Endothelial cell of umbilical vein (primary cell): Measurements from ENCODE around the gene TRPM8. TPM values are rescaled to one million over a fixed set of nuclear protein-coding genes. Genes with fewer than 3 reads are reported as not detected.

Experiments
- BruUV-seq: library from RNA; stranded (reverse); fragments of 400-500 nt; replicated peaks from 2 replicates; lab custom pipeline; 2021; lab: Mats Ljungman, UMichigan
- CTCF ChIA-PET: fragments of 300-600, 350-600 bp; sonication (Branson Sonifier 250); formaldehyde crosslinking; loops from one replicate; lab custom pipeline; 2021; ENCODE audit warnings: antibody characterized with exemption, inconsistent platforms; lab: Charles Lee
- POLR2A ChIA-PET: fragments of 300-600, 350-600 bp; sonication (Branson Sonifier 250); formaldehyde crosslinking; loops from one replicate; lab custom pipeline; 2021; ENCODE audit warnings: antibody characterized with exemption, inconsistent platforms; lab: Charles Lee
- DNase-seq: peaks from one replicate; pipeline ENCODE4 v3.0.0-alpha.2; 2011; ENCODE audit warnings: low read depth, low spot score
- FAIRE-seq: peaks from 2 replicates; lab custom pipeline; 2011; peaks lifted over from hg19 to GRCh38; lab: Jason Lieb, UNC
- H2AFZ ChIP-seq: 2 replicates; pipeline ENCODE4 v1.6.0; 2012; ENCODE audit warnings: low read depth, low read length, control low read depth, inconsistent platforms
- H3K27ac ChIP-seq: 2 replicates; pipeline ENCODE4 v1.5.1; 2011; ENCODE audit warnings: low read depth, mild to moderate bottlenecking, control low read depth, low read length, moderate library complexity; ENCODE audit not compliant: insufficient read depth
- H3K27me3 ChIP-seq, 2 experiments: 2 replicates each; pipeline versions ENCODE4 v1.6.0 to v1.6.1; 2011; ENCODE audit warnings: low read length in 2 of 2, mixed read lengths in 1 of 2; ENCODE audit not compliant: control insufficient read depth in 2 of 2, insufficient read depth in 2 of 2
- H3K36me3 ChIP-seq, 2 experiments: 2 replicates in 1 of 2; 3 replicates in 1 of 2; pipeline ENCODE4 v1.5.1; 2011; ENCODE audit warnings: low read length in 2 of 2, mild to moderate bottlenecking in 1 of 2, moderate library complexity in 1 of 2; ENCODE audit not compliant: control insufficient read depth in 2 of 2, insufficient read depth in 2 of 2; ENCODE audit errors: extremely low read depth in 1 of 2
- H3K4me1 ChIP-seq: 3 replicates; pipeline ENCODE4 v1.5.1; 2011; ENCODE audit warnings: mild to moderate bottlenecking, low read length; ENCODE audit not compliant: control insufficient read depth, insufficient read depth; ENCODE audit errors: extremely low read depth
- H3K4me2 ChIP-seq: 2 replicates; pipeline ENCODE4 v1.6.1; 2011; ENCODE audit warnings: low read length, control low read depth, mixed read lengths; ENCODE audit not compliant: insufficient read depth
- H3K4me3 ChIP-seq, 3 experiments: fragments of 200-600 bp in 1 of 3; sonication (generic), shearing (Covaris generic) in 1 of 3; replicated peaks in 1 of 3; 2 replicates each; pipeline ENCODE4 v1.5.1; 2011 to 2016; ENCODE audit warnings: control low read depth in 3 of 3, low read length in 3 of 3, mild to moderate bottlenecking in 2 of 3, inconsistent platforms in 1 of 3, low read depth in 1 of 3, moderate library complexity in 1 of 3; ENCODE audit not compliant: insufficient read depth in 1 of 3
- H3K79me2 ChIP-seq: 2 replicates; pipeline ENCODE4 v1.6.0; 2012; ENCODE audit warnings: low read length, inconsistent platforms; ENCODE audit not compliant: control insufficient read depth, insufficient read depth
- H3K9ac ChIP-seq: replicated peaks from 2 replicates; pipeline ENCODE3; 2011; ENCODE audit warnings: low read length, control low read depth; ENCODE audit not compliant: insufficient read depth; ENCODE audit errors: extremely low read depth
- H3K9me1 ChIP-seq: replicated peaks from 3 replicates; pipeline ENCODE4 v1.6.0; 2011; ENCODE audit warnings: mild to moderate bottlenecking, low read length; ENCODE audit not compliant: control insufficient read depth, insufficient read depth; ENCODE audit errors: extremely low read depth
- H3K9me3 ChIP-seq: replicated peaks from 2 replicates; pipeline ENCODE4 v1.5.1; 2012; ENCODE audit warnings: low read length, inconsistent platforms; ENCODE audit not compliant: control insufficient read depth, insufficient read depth
- H4K20me1 ChIP-seq: replicated peaks from 2 replicates; pipeline ENCODE3; 2011; ENCODE audit warnings: mild to moderate bottlenecking, low read length; ENCODE audit not compliant: control insufficient read depth, insufficient read depth; ENCODE audit errors: extremely low read depth
- EZH2 ChIP-seq: IDR thresholded peaks from 2 replicates; pipeline ENCODE4 v1.6.1; 2012; ENCODE audit warnings: borderline replicate concordance, low read depth, mild to moderate bottlenecking, moderate library complexity, low read length, inconsistent platforms; ENCODE audit not compliant: severe bottlenecking
- FOS ChIP-seq: IDR thresholded peaks from 2 replicates; pipeline ENCODE4 v1.6.1; 2011; ENCODE audit warnings: mild to moderate bottlenecking, low read length, moderate library complexity, borderline replicate concordance; ENCODE audit not compliant: insufficient read depth
- GATA2 ChIP-seq: IDR thresholded peaks from 2 replicates; pipeline ENCODE4 v1.7.0; 2011; ENCODE audit warnings: low read depth, mild to moderate bottlenecking, moderate library complexity, mixed read lengths, low read length; ENCODE audit not compliant: insufficient read length, insufficient read depth
- JUN ChIP-seq: IDR thresholded peaks from 2 replicates; pipeline ENCODE4 v1.6.1; 2011; ENCODE audit warnings: borderline replicate concordance, low read depth; ENCODE audit not compliant: insufficient read length, insufficient read depth
- MYC ChIP-seq: IDR thresholded peaks from one replicate; pipeline ENCODE4 v1.6.1; 2011; ENCODE audit warnings: mild to moderate bottlenecking, low read depth, low read length
- POLR2A ChIP-seq: IDR thresholded peaks from 2 replicates; pipeline ENCODE4 v1.6.1; 2012; ENCODE audit warnings: low read depth, mild to moderate bottlenecking, control low read depth, low read length
- POLR2AphosphoS5 ChIP-seq: IDR thresholded peaks from 2 replicates; pipeline ENCODE4 v1.6.1; 2012; ENCODE audit warnings: low read depth, mild to moderate bottlenecking, control low read depth, low read length, moderate library complexity; ENCODE audit not compliant: insufficient read depth
- dilution Hi-C: fragments of 300-500 bp; cut with MboI; formaldehyde crosslinking; loops from one replicate; pipeline ENCODE4 v1.15.0; 2019; ENCODE audit warnings: low sequenced_read_pairs; ENCODE audit not compliant: extremely low pct_ligation_motif_present
- intact Hi-C: fragments of 100-400 bp; cut with micrococcal nuclease; formaldehyde crosslinking; loops from one replicate; pipeline ENCODE4 v1.10.0; 2022
- polyA plus RNA-seq, 4 experiments: library from polyadenylated mRNA; depleted of rRNA in 3 of 4; stranded (reverse) in 3 of 4; unstranded in 1 of 4; fragments of >200 nt; gene quantifications; 2 replicates each; pipeline versions ENCODE4 v1.2.1 to v1.2.3, GENCODE V29; 2011 to 2012; ENCODE audit warnings: missing spikeins in 1 of 4
- total RNA-seq: library from RNA; stranded (reverse); gene quantifications from 2 replicates; pipeline ENCODE4 v1.2.3, GENCODE V29; 2021
- TF ChIP-seq, protein P1 (sequence below), 2 donors: IDR thresholded peaks; 1 replicate in 1 of 2; 2 replicates in 1 of 2; pipeline ENCODE4 v1.5.1; 2011; ENCODE audit warnings: low read length in 2 of 2, mild to moderate bottlenecking in 2 of 2, moderate library complexity in 2 of 2, control low read depth in 1 of 2, inconsistent platforms in 1 of 2, low read depth in 1 of 2; ENCODE audit not compliant: insufficient read depth in 1 of 2; ENCODE audit errors: extremely low read depth in 1 of 2
- TF ChIP-seq, protein P2 (sequence below): IDR thresholded peaks from 2 replicates; pipeline ENCODE4 v1.6.1; 2011; ENCODE audit not compliant: insufficient read depth, insufficient read length

TRPM8 gene
- total and polyA plus RNA-seq, 2 donors (not counting 3 experiments of a cell fraction or from before 2014, with no cell fraction given) = not detected

DNA sequence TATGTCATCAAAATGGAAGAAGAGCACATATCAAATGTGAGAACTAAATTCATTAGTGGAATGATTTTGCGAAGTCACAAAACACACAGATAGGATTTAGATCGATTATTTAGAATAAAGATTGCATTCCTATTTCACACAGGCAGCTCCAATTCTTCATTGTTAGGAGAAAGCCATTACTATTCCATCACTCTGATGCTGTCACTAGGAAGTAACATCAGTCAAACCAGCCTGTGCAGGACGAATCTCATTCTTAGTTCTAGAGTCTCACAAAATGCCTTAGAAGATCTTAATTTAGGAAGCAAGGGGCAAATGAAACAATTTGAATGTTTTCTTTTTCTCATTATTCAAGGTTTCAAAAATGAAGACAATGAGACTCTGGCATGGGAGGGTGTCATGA, 89.3 kb downstream of the TRPM8 start:
- Histone ChIP-seq H3K27me3 (peaks cover 0 to 8% of the 10 kb centered on the region in 2 experiments), H3K36me3 (no peaks in the 10 kb centered on the region), H3K4me3 (no peak overlapping the region), H3K27ac (no peak overlapping the region), H3K79me2 (no peaks in the 10 kb centered on the region), H4K20me1 (no peaks in the 10 kb centered on the region), H3K4me1 (no peaks in the 10 kb centered on the region), H3K9me3 (no peaks in the 10 kb centered on the region), H3K9me1 (no peaks in the 10 kb centered on the region), H3K9ac (no peak overlapping the region), H2AFZ (no peak overlapping the region), H3K4me2 (no peak overlapping the region)
- no TSS peak for BruUV-seq
- POLR2A ChIA-PET = no interaction called here
- intact Hi-C loops = no loop called here
- no peak for DNase-seq
- FAIRE-seq = no peak
- CTCF ChIA-PET = no interaction called here
- dilution Hi-C loops = no loop called here
- TF ChIP-seq FOS = no peak
- no peak for TF ChIP-seq MYC

DNA sequence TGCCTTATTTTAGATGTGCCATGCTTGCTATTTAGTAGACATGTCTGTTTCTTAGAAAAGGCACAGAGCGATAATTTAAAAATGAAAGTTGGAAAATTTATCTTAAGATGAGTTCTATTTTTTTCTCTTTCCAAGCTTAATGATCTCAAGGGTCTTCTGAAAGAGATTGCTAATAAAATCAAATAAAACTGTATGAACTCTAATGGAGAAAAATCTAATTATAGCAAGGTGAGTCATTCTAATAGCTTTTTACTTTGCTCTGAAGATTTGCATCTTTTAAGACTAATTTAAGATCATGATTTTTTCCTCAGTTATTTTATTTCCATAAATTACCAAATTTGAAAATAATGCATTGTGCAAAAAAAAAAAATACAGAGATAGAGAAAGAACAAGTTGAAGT, 97.3 kb downstream of the TRPM8 start:
- H3K9me1 ChIP-seq = no peaks in the 10 kb centered on the region
- no peaks in the 10 kb centered on the region for H4K20me1 ChIP-seq
- DNase-seq (no peak), FAIRE-seq (no peak)
- no peaks in the 10 kb centered on the region for H3K4me1 ChIP-seq
- H3K9me3 ChIP-seq = no peaks in the 10 kb centered on the region
- no peaks in the 10 kb centered on the region for H3K79me2 ChIP-seq
- H3K4me3 ChIP-seq = no peak overlapping the region
- intact Hi-C loops = no loop called here
- TF ChIP-seq POLR2AphosphoS5 (no peak), JUN (no peak), POLR2A (no peak), MYC (no peak), GATA2 (no peak), FOS (no peak), EZH2 (no peak)
- TF ChIP-seq, protein P1, sequence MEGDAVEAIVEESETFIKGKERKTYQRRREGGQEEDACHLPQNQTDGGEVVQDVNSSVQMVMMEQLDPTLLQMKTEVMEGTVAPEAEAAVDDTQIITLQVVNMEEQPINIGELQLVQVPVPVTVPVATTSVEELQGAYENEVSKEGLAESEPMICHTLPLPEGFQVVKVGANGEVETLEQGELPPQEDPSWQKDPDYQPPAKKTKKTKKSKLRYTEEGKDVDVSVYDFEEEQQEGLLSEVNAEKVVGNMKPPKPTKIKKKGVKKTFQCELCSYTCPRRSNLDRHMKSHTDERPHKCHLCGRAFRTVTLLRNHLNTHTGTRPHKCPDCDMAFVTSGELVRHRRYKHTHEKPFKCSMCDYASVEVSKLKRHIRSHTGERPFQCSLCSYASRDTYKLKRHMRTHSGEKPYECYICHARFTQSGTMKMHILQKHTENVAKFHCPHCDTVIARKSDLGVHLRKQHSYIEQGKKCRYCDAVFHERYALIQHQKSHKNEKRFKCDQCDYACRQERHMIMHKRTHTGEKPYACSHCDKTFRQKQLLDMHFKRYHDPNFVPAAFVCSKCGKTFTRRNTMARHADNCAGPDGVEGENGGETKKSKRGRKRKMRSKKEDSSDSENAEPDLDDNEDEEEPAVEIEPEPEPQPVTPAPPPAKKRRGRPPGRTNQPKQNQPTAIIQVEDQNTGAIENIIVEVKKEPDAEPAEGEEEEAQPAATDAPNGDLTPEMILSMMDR (IDR thresholded peaks at IDR 0.05; ENCODE audit: extremely low read depth in 1 of 2, insufficient read depth in 1 of 2, low read depth in 1 of 2, low read length in 2 of 2) = no peak
- TF ChIP-seq, protein P2, sequence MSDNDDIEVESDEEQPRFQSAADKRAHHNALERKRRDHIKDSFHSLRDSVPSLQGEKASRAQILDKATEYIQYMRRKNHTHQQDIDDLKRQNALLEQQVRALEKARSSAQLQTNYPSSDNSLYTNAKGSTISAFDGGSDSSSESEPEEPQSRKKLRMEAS = no peak
- H2AFZ ChIP-seq = no peak overlapping the region
- no peak overlapping the region for H3K27ac ChIP-seq
- POLR2A ChIA-PET = no interaction called here
- no peaks in the 10 kb centered on the region for H3K36me3 ChIP-seq
- no peak overlapping the region for H3K9ac ChIP-seq
- dilution Hi-C loops = no loop called here
- BruUV-seq = no TSS peak
- peaks cover 3 to 7% of the 10 kb centered on the region in 2 experiments for H3K27me3 ChIP-seq
- CTCF ChIA-PET = no interaction called here
- no peak overlapping the region for H3K4me2 ChIP-seq
